CD4-positive, alpha-beta T cell treated with Interferon gamma for 1 hour (primary cell): ENCODE results near the gene LRRC72.
"Not testable (repeated sequence)": the region's sequence is repeated elsewhere in the genome, so short reads cannot be mapped to it uniquely, and the experiment has no call there.

Experiments
- DNase-seq: peaks from one replicate; pipeline ENCODE4 v3.0.0-alpha.2; 2020

LRRC72 gene

GRCh38 chr7:16526742-16527540 lies at the start of gene LRRC72:
TSS of gene LRRC72 (plus strand) at chr7:16526825. CDS start at chr7:16526953, 128 bp downstream.
- no peak for DNase-seq

GRCh38 chr7:16479161-16479560 lies 47.5 kb upstream of the LRRC72 start:
- no peak for DNase-seq

- DNase-seq: no peak
Measured at GRCh38 chr7:16479591-16479990, 47.0 kb upstream of the LRRC72 start.

- DNase-seq: no peak
Measured at GRCh38 chr7:16484453-16485158, 42.0 kb upstream of the LRRC72 start.

- DNase-seq: no peak
Measured at GRCh38 chr7:16491148-16491547, 35.5 kb upstream of the LRRC72 start.

- DNase-seq: no peak
Measured at GRCh38 chr7:16492513-16493062, 34.0 kb upstream of the LRRC72 start.

- no peak for DNase-seq
Measured at GRCh38 chr7:16493266-16493665, 33.4 kb upstream of the LRRC72 start.

GRCh38 chr7:16494551-16494950 lies 32.1 kb upstream of the LRRC72 start:
- no peak for DNase-seq

- DNase-seq: no peak
Measured at GRCh38 chr7:16494955-16495719, 31.5 kb upstream of the LRRC72 start.

GRCh38 chr7:16498122-16498521 lies 28.5 kb upstream of the LRRC72 start:
- no peak for DNase-seq

- no peak for DNase-seq
Measured at GRCh38 chr7:16502303-16502702, 24.3 kb upstream of the LRRC72 start.

GRCh38 chr7:16504019-16504418 lies 22.6 kb upstream of the LRRC72 start:
- DNase-seq: no peak

- DNase-seq: not testable (repeated sequence)
Measured at GRCh38 chr7:16506422-16506821, 20.2 kb upstream of the LRRC72 start.

- DNase-seq: no peak
Measured at GRCh38 chr7:16509829-16510228, 16.8 kb upstream of the LRRC72 start.

- no peak for DNase-seq
Measured at GRCh38 chr7:16511314-16511713, 15.3 kb upstream of the LRRC72 start.

- no peak for DNase-seq
Measured at GRCh38 chr7:16512097-16512496, 14.5 kb upstream of the LRRC72 start.

GRCh38 chr7:16514271-16514670 lies 12.4 kb upstream of the LRRC72 start:
- no peak for DNase-seq

- DNase-seq: no peak
Measured at GRCh38 chr7:16514729-16515128, 11.9 kb upstream of the LRRC72 start.

- no peak for DNase-seq
Measured at GRCh38 chr7:16515785-16516685, 10.6 kb upstream of the LRRC72 start.

GRCh38 chr7:16519985-16520384 lies 6.6 kb upstream of the LRRC72 start:
- DNase-seq: not testable (repeated sequence)

- no peak for DNase-seq
Measured at GRCh38 chr7:16524332-16524731, 2.3 kb upstream of the LRRC72 start.

- no peak for DNase-seq
Measured at GRCh38 chr7:16528520-16528919, 1.9 kb downstream of the LRRC72 start.
